RWPE2 (cell line): Measurements from ENCODE around the gene ARMC5.

ENCODE experiments used
- ATAC-seq: fragments of 200-7000 bp; cut with Tn5 transposase; 3 replicates; pipeline ENCODE4 v1.9.1; 2021; ENCODE audit warnings: low read depth
- DNase-seq: peaks from one replicate; pipeline ENCODE4 v3.0.0-alpha.2; 2020; ENCODE audit warnings: low spot score
- H3K27ac ChIP-seq: fragments of 450-650 bp; 2 replicates; pipeline ENCODE4 v1.5.1; 2017; ENCODE audit warnings: mild to moderate bottlenecking; ENCODE audit not compliant: poor library complexity, severe bottlenecking
- H3K27me3 ChIP-seq: fragments of 250-450 bp; sonication (Bioruptor Pico); 2 replicates; pipeline ENCODE4 v1.5.1; 2021; ENCODE audit warnings: mild to moderate bottlenecking, moderate library complexity; ENCODE audit not compliant: insufficient read depth, poor library complexity, severe bottlenecking
- H3K36me3 ChIP-seq: fragments of 250-450 bp; sonication (Bioruptor Pico); 2 replicates; pipeline ENCODE4 v1.5.1; 2020; ENCODE audit warnings: low read depth, mild to moderate bottlenecking, moderate library complexity
- H3K4me1 ChIP-seq: fragments of 250-450 bp; sonication (Bioruptor Pico); 2 replicates; pipeline ENCODE4 v1.5.1; 2021; ENCODE audit warnings: mild to moderate bottlenecking, moderate library complexity; ENCODE audit not compliant: insufficient read depth, poor library complexity, severe bottlenecking
- H3K4me3 ChIP-seq: fragments of 250-450 bp; sonication (Bioruptor Pico); 2 replicates; pipeline ENCODE4 v1.5.1; 2021; ENCODE audit warnings: mild to moderate bottlenecking, moderate library complexity; ENCODE audit not compliant: severe bottlenecking
- H3K9me3 ChIP-seq: fragments of 250-450 bp; sonication (Bioruptor Pico); 2 replicates; pipeline ENCODE4 v1.5.1; 2021; ENCODE audit warnings: mild to moderate bottlenecking, moderate library complexity; ENCODE audit not compliant: severe bottlenecking
- CTCF ChIP-seq: fragments of 450-650 bp; IDR thresholded peaks from one replicate; pipeline ENCODE4 v1.5.1; 2017; ENCODE audit warnings: mild to moderate bottlenecking, moderate library complexity; ENCODE audit not compliant: poor library complexity, severe bottlenecking

The ARMC5 gene

GRCh38 chr16:31417916-31418315 lies 41.4 kb upstream of the ARMC5 start:
- Histone ChIP-seq H3K27ac (no peak overlapping the region), H3K4me1 (no peaks in the 10 kb centered on the region), H3K9me3 (no peaks in the 10 kb centered on the region), H3K4me3 (no peak overlapping the region), H3K27me3 (no peaks in the 10 kb centered on the region), H3K36me3 (no peaks in the 10 kb centered on the region)
- ATAC-seq: no peak
- TF ChIP-seq CTCF: no peak
- no peak for DNase-seq

GRCh38 chr16:31420037-31420436 lies 39.3 kb upstream of the ARMC5 start:
- Histone ChIP-seq H3K4me3 (no peak overlapping the region), H3K36me3 (no peaks in the 10 kb centered on the region), H3K4me1 (no peaks in the 10 kb centered on the region), H3K27ac (no peak overlapping the region), H3K9me3 (no peaks in the 10 kb centered on the region), H3K27me3 (no peaks in the 10 kb centered on the region)
- ATAC-seq (no peak), DNase-seq (no peak)
- TF ChIP-seq CTCF: no peak

- no peaks in the 10 kb centered on the region for H3K27me3 ChIP-seq
- H3K27ac ChIP-seq: no peak overlapping the region
- no peaks in the 10 kb centered on the region for H3K36me3 ChIP-seq
- H3K4me1 ChIP-seq: no peaks in the 10 kb centered on the region
- ATAC-seq (no peak; the same call in 2 of the 3 replicates), DNase-seq (no peak)
- H3K4me3 ChIP-seq: no peak overlapping the region
- no peak for TF ChIP-seq CTCF
- no peaks in the 10 kb centered on the region for H3K9me3 ChIP-seq
Measured at GRCh38 chr16:31421587-31421986, 37.7 kb upstream of the ARMC5 start.

GRCh38 chr16:31423241-31423640 lies 36.1 kb upstream of the ARMC5 start:
- Histone ChIP-seq H3K4me3 (no peak overlapping the region), H3K9me3 (no peaks in the 10 kb centered on the region), H3K27me3 (no peaks in the 10 kb centered on the region), H3K4me1 (peaks cover 1% of the 10 kb centered on the region), H3K27ac (no peak overlapping the region), H3K36me3 (no peaks in the 10 kb centered on the region)
- no peak for ATAC-seq
- DNase-seq: no peak
- no peak for TF ChIP-seq CTCF

GRCh38 chr16:31423801-31424200 lies 35.5 kb upstream of the ARMC5 start:
- no peaks in the 10 kb centered on the region for H3K36me3 ChIP-seq
- no peak for TF ChIP-seq CTCF
- no peak overlapping the region for H3K27ac ChIP-seq
- H3K4me3 ChIP-seq: no peak overlapping the region
- peaks cover 3% of the 10 kb centered on the region for H3K4me1 ChIP-seq
- ATAC-seq: no peak
- no peaks in the 10 kb centered on the region for H3K27me3 ChIP-seq
- no peak for DNase-seq
- H3K9me3 ChIP-seq: no peaks in the 10 kb centered on the region
